CD14-positive monocyte (primary cell): Measurements from ENCODE around the gene TNXB. TPM values are rescaled to one million over a fixed set of nuclear protein-coding genes. Genes with fewer than 3 reads are reported as not detected.

Experiments
- DNase-seq, 3 donors: peaks; one replicate each; pipeline ENCODE4 v3.0.0-alpha.2; 2011 to 2022
- H2AFZ ChIP-seq: 2 replicates; pipeline ENCODE4 v1.6.0; 2012; ENCODE audit warnings: mild to moderate bottlenecking, low read depth, low read length, inconsistent platforms; ENCODE audit not compliant: insufficient read depth, poor library complexity, severe bottlenecking
- H3K27ac ChIP-seq, 2 donors: 1 replicate in 1 of 2; 2 replicates in 1 of 2; pipeline ENCODE4 v1.5.1; 2012 to 2013; ENCODE audit warnings: low read length in 2 of 2, control low read depth in 1 of 2, inconsistent platforms in 1 of 2, low read depth in 1 of 2, mild to moderate bottlenecking in 1 of 2
- H3K27me3 ChIP-seq, 2 donors: one replicate each; pipeline versions ENCODE4 v1.6.0 to v1.6.1; 2011 to 2013; ENCODE audit warnings: low read length in 2 of 2; ENCODE audit not compliant: control insufficient read depth in 2 of 2, insufficient read depth in 2 of 2
- H3K36me3 ChIP-seq, 2 donors: replicated peaks in 1 of 2; 1 replicate in 1 of 2; 2 replicates in 1 of 2; pipeline versions ENCODE4 v1.5.1 to v1.6.1; 2012 to 2013; ENCODE audit warnings: low read length in 2 of 2, control low read depth in 1 of 2, inconsistent platforms in 1 of 2, mild to moderate bottlenecking in 1 of 2; ENCODE audit not compliant: insufficient read depth in 2 of 2, control insufficient read depth in 1 of 2
- H3K4me1 ChIP-seq, 2 donors: 1 replicate in 1 of 2; 2 replicates in 1 of 2; pipeline versions ENCODE4 v1.5.1 to v1.6.1; 2012 to 2013; ENCODE audit warnings: low read length in 2 of 2, control low read depth in 1 of 2, inconsistent platforms in 1 of 2, mild to moderate bottlenecking in 1 of 2, moderate library complexity in 1 of 2; ENCODE audit not compliant: insufficient read depth in 2 of 2, control insufficient read depth in 1 of 2
- H3K4me2 ChIP-seq: replicated peaks from 2 replicates; pipeline ENCODE3; 2012; ENCODE audit warnings: low read length, moderate library complexity, mild to moderate bottlenecking; ENCODE audit not compliant: poor library complexity, severe bottlenecking; ENCODE audit errors: extremely low read depth
- H3K4me3 ChIP-seq, 3 experiments: fragments of 200-600 bp in 1 of 3; sonication (generic) in 1 of 3; replicated peaks in 1 of 3; 1 replicate in 2 of 3; 2 replicates in 1 of 3; pipeline ENCODE4 v1.5.1; 2011 to 2013; ENCODE audit warnings: low read length in 3 of 3, mild to moderate bottlenecking in 3 of 3, control low read depth in 2 of 3, low read depth in 2 of 3, inconsistent platforms in 1 of 3, moderate library complexity in 1 of 3
- H3K79me2 ChIP-seq: 2 replicates; pipeline ENCODE4 v1.6.0; 2012; ENCODE audit warnings: mild to moderate bottlenecking, control low read depth, inconsistent platforms, low read length, moderate library complexity; ENCODE audit not compliant: insufficient read depth
- H3K9ac ChIP-seq: 2 replicates; pipeline ENCODE4 v1.6.0; 2017; ENCODE audit warnings: low read length, mild to moderate bottlenecking; ENCODE audit not compliant: insufficient read depth, poor library complexity, severe bottlenecking
- H3K9me3 ChIP-seq, 2 donors: replicated peaks in 1 of 2; 1 replicate in 1 of 2; 2 replicates in 1 of 2; pipeline versions ENCODE4 v1.5.1 to v1.6.1; 2012 to 2013; ENCODE audit warnings: low read length in 2 of 2, control low read depth in 1 of 2; ENCODE audit not compliant: control insufficient read depth in 1 of 2, insufficient read depth in 1 of 2
- H4K20me1 ChIP-seq: 2 replicates; pipeline ENCODE4 v1.6.0; 2012; ENCODE audit warnings: mild to moderate bottlenecking, low read length, control low read depth, moderate library complexity; ENCODE audit not compliant: insufficient read depth
- H3K27ac Mint-ChIP-seq, 7 donors: one replicate each; pipeline ENCODE4 v1.8.0; 2020; ENCODE audit warnings: mild to moderate bottlenecking in 7 of 7, mixed read lengths in 7 of 7, moderate library complexity in 6 of 7, inconsistent platforms in 2 of 7
- H3K27me3 Mint-ChIP-seq, 3 donors: one replicate each; pipeline ENCODE4 v1.8.0; 2021 to 2022; ENCODE audit warnings: low read depth in 3 of 3, mild to moderate bottlenecking in 3 of 3, mixed read lengths in 3 of 3, moderate library complexity in 3 of 3, inconsistent platforms in 1 of 3
- H3K36me3 Mint-ChIP-seq, 2 donors: one replicate each; pipeline ENCODE4 v1.8.0; 2020; ENCODE audit warnings: mixed read lengths in 2 of 2, inconsistent platforms in 1 of 2, mild to moderate bottlenecking in 1 of 2
- H3K4me1 Mint-ChIP-seq: one replicate; pipeline ENCODE4 v1.8.0; 2020; ENCODE audit warnings: mild to moderate bottlenecking, mixed read lengths
- H3K4me3 Mint-ChIP-seq, 2 donors: one replicate each; pipeline ENCODE4 v1.8.0; 2020; ENCODE audit warnings: mild to moderate bottlenecking in 2 of 2, mixed read lengths in 2 of 2, moderate library complexity in 1 of 2
- H3K9me3 Mint-ChIP-seq, 7 donors: one replicate each; pipeline ENCODE4 v1.8.0; 2020 to 2022; ENCODE audit warnings: mixed read lengths in 7 of 7, mild to moderate bottlenecking in 6 of 7, moderate library complexity in 6 of 7, inconsistent platforms in 2 of 7
- WGBS: methylation state at CpG from one replicate; pipeline ENCODE4 v1.1.5; 2013; ENCODE audit warnings: missing lambda C conversion rate; ENCODE audit not compliant: insufficient coverage; 5-methylcytosine and 5-hydroxymethylcytosine counted together
- intact Hi-C, 2 donors: fragments of 100-400 bp; cut with micrococcal nuclease; formaldehyde crosslinking; loops; one replicate each; pipeline versions ENCODE4 v1.15.0 to v1.15.1; 2023
- polyA plus RNA-seq, 3 donors: library from polyadenylated mRNA; depleted of rRNA in 1 of 3; unstranded in 2 of 3; stranded (reverse) in 1 of 3; fragments of 300-500 nt in 2 of 3; fragments of >200 nt in 1 of 3; fragmentation: Illumina TruSeq in 2 of 3; gene quantifications; 1 replicate in 2 of 3; 2 replicates in 1 of 3; pipeline ENCODE4 v1.2.3, GENCODE V29; 2012 to 2021
- TF ChIP-seq, protein P1 (sequence below): fragments of 200-600 bp; IDR thresholded peaks from one replicate; pipeline ENCODE4 v1.8.0; 2022; ENCODE audit warnings: antibody characterized with exemption, mild to moderate bottlenecking

TNXB gene
- polyA plus RNA-seq, 3 donors: 1.2 TPM; not detected in 2

GRCh38 chr6:32127717-32128592, 18.8 kb upstream of the TNXB start, which contains the start of gene ATF6B:
TSS of gene ATF6B (minus strand) at chr6:32128246. CDS start at chr6:32128207, 39 bp downstream.
- peak within 1 kb of the TSS; percentile 94 for H3K9ac ChIP-seq
- peak within 1 kb of the TSS; percentile 89 to 100 (median 94) for H3K4me3 ChIP-seq
- peaks cover 0 to 2% (median 0%) of the 10 kb centered on the region in 7 donors for H3K9me3 Mint-ChIP-seq
- no peaks in the 10 kb centered on the region for H3K9me3 ChIP-seq
- intact Hi-C loops: no loop called here
- peaks cover 34 to 46% of the 10 kb centered on the region in 2 donors for H3K4me1 ChIP-seq
- H3K27ac ChIP-seq: peak within 1 kb of the TSS; percentile 57 to 98
- peaks cover 9% of the 10 kb centered on the region for H4K20me1 ChIP-seq
- H3K27me3 ChIP-seq: no peaks in the 10 kb centered on the region
- H3K27ac Mint-ChIP-seq: peak within 1 kb of the TSS; percentile 96 to 98 (median 97)
- peaks cover 26 to 34% of the 10 kb centered on the region in 2 donors for H3K36me3 Mint-ChIP-seq
- peak within 1 kb of the TSS; percentile 96 to 97 for H3K4me3 Mint-ChIP-seq
- WGBS: under 1% methylated on average over 42 of the region's 44 CpGs
- TF ChIP-seq, protein P1, sequence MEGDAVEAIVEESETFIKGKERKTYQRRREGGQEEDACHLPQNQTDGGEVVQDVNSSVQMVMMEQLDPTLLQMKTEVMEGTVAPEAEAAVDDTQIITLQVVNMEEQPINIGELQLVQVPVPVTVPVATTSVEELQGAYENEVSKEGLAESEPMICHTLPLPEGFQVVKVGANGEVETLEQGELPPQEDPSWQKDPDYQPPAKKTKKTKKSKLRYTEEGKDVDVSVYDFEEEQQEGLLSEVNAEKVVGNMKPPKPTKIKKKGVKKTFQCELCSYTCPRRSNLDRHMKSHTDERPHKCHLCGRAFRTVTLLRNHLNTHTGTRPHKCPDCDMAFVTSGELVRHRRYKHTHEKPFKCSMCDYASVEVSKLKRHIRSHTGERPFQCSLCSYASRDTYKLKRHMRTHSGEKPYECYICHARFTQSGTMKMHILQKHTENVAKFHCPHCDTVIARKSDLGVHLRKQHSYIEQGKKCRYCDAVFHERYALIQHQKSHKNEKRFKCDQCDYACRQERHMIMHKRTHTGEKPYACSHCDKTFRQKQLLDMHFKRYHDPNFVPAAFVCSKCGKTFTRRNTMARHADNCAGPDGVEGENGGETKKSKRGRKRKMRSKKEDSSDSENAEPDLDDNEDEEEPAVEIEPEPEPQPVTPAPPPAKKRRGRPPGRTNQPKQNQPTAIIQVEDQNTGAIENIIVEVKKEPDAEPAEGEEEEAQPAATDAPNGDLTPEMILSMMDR: no peak
- peaks cover 0 to 2% (median 1%) of the 10 kb centered on the region in 3 donors for H3K27me3 Mint-ChIP-seq
- peaks cover 27 to 40% of the 10 kb centered on the region in 2 donors for H3K36me3 ChIP-seq
- peak within 1 kb of the TSS; percentile 88 for H3K4me2 ChIP-seq
- peaks cover 51% of the 10 kb centered on the region for H3K79me2 ChIP-seq
- H3K4me1 Mint-ChIP-seq: peaks cover 39% of the 10 kb centered on the region
- peak; percentile 99 to 100 (median 100) for DNase-seq
- H2AFZ ChIP-seq: peak within 1 kb of the TSS; percentile 90

DNA sequence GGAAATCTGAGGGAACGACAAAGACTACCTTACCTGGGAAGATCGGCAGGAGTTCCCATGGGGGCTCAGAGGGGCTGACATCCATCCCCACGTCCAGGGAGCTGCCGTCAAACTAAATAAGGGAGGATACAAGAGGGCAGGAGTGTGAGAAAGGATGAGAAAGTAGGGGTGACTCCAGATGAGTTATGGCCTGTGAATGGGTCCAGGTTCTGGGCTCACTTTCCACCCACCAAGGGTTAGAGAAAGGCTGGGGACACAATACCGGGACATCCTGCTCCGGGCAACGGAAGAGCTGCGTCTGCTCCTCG, 18.2 kb upstream of the TNXB start:
- peaks cover 29 to 40% of the 10 kb centered on the region in 2 donors for H3K36me3 Mint-ChIP-seq
- no peak for DNase-seq
- H3K4me3 ChIP-seq: peak overlapping the region; percentile 89 to 100 (median 94)
- H2AFZ ChIP-seq: peak overlapping the region; percentile 90
- no peaks in the 10 kb centered on the region for H3K9me3 ChIP-seq
- peak overlapping the region; percentile 57 to 98 for H3K27ac ChIP-seq
- WGBS: 25% methylated on average over 2 of the region's 9 CpGs
- H3K4me1 Mint-ChIP-seq: peaks cover 42% of the 10 kb centered on the region
- peaks cover 51% of the 10 kb centered on the region for H3K79me2 ChIP-seq
- H4K20me1 ChIP-seq: peaks cover 15% of the 10 kb centered on the region
- intact Hi-C loops: no loop called here
- H3K4me3 Mint-ChIP-seq: peak overlapping the region; percentile 96 to 97
- peak overlapping the region; percentile 88 for H3K4me2 ChIP-seq
- TF ChIP-seq, protein P1: no peak
- H3K27me3 ChIP-seq: no peaks in the 10 kb centered on the region
- peaks cover 0 to 2% (median 0%) of the 10 kb centered on the region in 7 donors for H3K9me3 Mint-ChIP-seq
- peak overlapping the region; percentile 94 for H3K9ac ChIP-seq
- H3K27ac Mint-ChIP-seq: peak overlapping the region; percentile 96 to 98 (median 97)
- H3K27me3 Mint-ChIP-seq: no peaks in the 10 kb centered on the region
- H3K36me3 ChIP-seq: peaks cover 27 to 42% of the 10 kb centered on the region in 2 donors
- H3K4me1 ChIP-seq: peaks cover 36 to 50% of the 10 kb centered on the region in 2 donors
